Activated CD4-positive, alpha-beta T cell treated with anti-CD3 and anti-CD28 coated beads, Interleukin-2, Interleukin-4, amounts not matched to agents 100 ng/mL and 50 ng/mL, durations not matched to agents 16 hours and 8 hours (primary cell): ENCODE data around the gene ARTN.

Source experiments
- DNase-seq: peaks from one replicate; pipeline ENCODE4 v3.0.0-alpha.2; 2020; ENCODE audit warnings: low spot score

The ARTN gene

DNA sequence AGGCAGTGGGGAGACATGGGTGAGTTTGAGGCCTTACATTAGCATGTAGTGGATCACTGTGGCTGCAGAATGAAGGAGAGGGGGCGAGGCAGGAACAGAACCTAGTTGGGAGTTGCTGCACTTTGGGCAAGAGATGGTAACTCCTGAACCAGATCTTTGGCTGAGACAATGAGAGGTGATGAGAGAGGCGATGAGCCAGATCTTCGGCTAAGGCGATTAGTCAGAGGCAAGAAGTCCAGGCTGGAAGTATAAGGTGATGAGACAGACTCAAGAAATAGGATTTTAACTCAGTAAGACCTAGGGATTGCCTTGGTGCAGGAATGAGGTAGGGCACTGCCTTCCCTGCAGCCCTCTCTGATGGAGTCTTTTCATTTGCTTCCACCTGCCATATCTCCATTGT lies 9.1 kb upstream of the ARTN start:
- DNase-seq, result no peak

DNA sequence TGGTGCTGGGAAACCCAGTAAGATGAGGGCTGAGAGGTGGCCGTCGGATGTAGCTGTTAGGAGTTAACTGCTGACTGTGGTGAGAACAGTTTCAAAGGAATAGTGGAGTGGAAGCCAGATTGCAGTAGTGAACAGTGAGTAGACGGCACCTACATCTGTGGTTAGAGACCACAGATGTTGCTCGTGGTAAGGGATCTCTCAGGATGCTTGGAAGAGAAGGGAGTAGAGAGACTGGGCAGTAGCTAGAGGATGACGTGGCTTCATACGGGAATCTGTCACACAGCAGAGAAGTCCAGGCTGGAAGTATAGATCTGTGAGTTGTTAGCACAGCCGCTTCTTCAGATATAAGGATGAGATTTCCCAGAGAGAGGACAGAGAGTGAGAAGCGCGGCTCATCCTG lies 7.8 kb upstream of the ARTN start:
- no peak for DNase-seq

DNA sequence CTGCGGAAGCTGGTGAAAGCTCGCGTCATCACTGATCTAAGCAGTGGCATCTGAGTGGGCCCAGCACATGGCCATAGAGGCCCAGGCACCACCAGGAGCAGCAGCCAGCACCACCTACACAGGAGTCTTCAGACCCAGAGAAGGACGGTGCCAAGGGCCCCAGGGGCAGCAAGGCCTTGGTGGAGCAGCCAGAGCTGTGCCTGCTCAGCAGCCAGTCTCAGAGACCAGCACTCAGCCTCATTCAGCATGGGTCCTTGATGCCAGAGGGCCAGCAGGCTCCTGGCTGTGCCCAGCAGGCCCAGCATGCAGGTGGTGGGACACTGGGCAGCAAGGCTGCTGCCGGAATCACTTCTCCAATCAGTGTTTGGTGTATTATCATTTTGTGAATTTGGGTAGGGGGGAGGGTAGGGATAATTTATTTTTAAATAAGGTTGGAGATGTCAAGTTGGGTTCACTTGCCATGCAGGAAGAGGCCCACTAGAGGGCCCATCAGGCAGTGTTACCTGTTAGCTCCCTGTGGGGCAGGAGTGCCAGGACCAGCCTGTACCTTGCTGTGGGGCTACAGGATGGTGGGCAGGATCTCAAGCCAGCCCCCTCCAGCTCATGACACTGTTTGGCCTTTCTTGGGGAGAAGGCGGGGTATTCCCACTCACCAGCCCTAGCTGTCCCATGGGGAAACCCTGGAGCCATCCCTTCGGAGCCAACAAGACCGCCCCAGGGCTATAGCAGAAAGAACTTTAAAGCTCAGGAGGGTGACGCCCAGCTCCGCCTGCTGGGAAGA lies 3.2 kb upstream of the ARTN start:
- peak; percentile 15 for DNase-seq

DNA sequence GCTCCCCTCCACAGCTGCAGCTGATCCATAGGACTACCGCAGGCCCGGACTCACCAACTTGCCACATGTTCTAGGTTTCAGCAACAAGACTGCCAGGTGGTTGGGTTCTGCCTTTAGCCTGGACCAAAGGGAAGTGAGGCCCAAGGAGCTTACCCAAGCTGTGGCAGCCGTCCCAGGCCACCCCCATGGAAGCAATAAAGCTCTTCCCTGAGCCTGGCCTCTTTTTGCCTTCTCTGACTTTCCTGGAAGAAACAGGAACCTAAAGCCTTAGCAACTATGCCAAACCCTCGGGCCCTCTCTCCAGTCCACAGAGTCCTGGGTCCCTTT lies 2.7 kb upstream of the ARTN start:
- no peak for DNase-seq

DNA sequence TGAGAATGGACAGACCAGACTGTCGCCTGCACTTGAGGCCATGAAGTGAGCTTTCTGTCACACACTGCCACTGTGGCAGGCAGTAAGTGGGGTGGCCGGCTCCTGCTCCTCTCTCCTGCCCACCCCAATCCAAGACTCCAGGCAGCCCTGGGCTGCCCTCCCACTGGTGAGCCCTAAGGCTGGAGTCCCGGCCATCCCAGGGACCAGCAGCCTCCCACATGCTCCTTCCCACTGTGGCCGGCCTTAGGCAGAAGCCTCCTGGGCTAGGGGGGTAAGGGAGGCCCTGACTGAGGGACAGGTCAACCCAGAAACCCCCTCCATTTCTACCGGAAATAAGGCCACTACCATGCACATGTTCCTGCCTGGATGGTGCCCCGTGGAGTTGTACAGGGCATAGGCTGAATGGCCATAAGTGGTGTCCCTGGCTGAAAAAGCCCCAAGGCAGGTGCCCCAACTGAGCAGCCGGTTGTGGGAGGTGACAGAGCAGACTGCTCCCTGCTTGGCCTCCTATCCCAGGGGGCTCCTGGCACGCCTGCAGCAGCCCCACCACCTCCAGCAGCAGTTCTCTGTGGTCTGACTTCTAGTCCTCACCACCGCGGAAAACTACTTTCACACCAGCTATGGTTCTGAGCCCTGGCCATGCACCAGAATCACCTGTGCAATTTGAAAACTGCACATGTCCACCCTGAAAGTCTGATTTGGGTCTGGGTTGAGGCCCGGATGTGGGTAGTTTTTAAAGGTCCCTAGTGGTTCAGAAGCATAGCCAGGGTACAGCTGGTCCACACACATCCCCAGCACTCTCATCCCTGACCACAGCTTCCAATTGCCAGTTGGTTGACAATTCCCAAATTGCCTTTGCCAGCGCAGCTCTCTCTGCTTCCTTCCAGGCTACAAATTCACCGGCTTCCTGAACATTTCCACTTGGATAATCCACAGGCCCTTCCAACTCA lies 1.6 kb upstream of the ARTN start:
- no peak for DNase-seq

DNA sequence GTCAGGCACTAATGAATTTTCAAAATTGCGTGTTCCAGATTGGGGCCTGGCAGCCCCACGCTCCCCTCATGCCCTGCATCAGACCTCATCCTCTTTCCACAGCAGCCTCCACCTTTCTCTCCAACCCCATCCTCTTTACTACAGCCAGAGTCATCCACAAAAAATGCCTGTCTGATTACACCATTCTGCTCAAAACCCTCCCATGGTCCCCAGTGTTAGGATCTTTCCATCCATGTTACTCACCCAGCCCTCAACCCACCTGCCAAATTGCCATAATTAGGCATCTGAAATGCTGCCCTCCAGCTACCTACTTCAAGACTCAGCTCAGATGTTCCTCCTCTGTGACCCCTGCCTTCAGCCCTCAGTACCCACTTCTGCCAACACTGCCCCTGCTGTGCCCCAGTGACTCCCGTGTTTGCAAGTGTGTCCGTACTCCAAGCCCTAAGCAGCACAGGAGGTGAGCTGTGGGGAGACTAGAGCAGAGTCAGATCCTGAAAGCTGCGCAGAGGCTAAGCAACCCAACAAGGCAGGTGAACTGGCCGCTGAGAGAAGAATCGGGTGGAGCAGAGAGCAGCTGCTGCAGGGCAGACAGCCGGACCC lies 715 bp upstream of the ARTN start:
- DNase-seq, result no peak

DNA sequence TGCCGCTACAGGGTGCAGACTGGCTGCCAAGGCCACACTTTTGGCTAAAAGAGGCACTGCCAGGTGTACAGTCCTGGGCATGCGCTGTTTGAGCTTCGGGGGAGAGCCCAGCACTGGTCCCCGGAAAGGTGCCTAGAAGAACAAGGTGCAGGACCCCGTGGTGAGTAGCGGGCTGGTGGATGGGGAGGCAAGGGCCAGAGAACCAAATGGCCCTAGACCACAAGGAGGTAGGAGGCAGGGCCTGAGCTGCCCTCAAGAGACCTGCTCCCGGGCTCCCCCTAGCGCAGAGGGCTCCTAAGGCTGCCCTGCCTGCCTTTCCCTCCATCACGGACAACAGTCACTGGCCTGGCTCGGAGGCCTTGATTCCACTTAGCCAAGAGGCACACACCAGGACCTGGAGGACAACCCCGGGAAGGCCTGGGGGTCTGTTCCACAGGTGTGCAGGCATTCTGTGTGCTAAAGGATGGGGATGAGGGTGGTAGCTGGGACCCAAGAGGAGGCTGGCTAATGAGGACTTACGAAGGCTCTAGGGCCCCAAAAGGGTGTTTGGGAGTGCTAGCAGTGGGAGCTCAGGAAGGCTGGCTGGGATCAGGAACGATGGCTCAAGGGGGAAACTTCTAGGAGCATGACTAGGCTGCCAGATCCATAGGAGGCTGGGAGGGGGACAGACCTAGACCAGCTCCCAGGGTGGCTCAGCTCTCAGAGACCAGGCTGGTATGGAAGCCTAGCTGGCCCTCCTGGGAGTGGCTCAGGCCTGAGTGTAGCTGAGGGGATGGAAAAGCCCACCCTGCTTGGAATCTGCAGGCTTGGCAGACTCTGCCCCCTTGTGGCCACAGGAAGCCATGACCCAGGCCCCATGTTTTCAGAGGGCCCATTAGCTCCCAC lies 742 bp downstream of the ARTN start:
- DNase-seq, result peak; percentile 61

DNA sequence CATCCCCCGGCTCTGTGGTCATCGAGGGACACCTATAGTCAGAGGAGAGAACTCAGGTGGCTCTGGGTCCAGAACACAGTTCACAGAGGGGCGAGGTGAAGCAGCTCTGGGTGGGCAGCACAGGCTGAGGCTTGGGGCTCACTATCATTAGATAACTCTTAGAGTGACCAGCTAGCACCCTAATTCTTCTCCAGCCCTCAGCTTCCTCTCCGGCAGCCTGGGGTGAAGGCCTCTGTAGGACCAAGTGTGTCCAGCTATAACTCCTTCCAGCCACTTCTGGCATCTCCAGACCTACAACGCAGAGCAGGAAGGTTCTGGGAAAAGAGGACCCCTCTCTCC lies 1.4 kb downstream of the ARTN start:
- DNase-seq, result no peak

DNA sequence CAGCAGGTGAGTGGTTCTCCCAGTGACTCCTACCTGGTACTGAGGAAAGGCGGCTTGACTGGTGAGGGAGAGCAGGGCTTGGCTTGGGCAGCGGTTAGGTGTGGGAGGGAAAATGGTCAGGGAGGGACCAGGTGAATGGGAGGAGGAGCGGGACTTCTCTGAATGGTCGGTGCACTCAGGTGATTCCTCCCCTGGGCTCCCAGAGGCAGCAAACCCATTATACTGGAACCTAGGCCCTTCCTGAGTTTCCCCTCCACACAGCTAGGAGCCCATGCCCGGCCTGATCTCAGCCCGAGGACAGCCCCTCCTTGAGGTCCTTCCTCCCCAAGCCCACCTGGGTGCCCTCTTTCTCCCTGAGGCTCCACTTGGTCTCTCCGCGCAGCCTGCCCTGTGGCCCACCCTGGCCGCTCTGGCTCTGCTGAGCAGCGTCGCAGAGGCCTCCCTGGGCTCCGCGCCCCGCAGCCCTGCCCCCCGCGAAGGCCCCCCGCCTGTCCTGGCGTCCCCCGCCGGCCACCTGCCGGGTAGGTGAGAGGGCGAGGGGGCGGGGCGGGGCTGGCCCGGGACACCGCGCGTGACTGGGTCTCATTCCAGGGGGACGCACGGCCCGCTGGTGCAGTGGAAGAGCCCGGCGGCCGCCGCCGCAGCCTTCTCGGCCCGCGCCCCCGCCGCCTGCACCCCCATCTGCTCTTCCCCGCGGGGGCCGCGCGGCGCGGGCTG lies 2.3 kb downstream of the ARTN start:
- DNase-seq, result no peak

DNA sequence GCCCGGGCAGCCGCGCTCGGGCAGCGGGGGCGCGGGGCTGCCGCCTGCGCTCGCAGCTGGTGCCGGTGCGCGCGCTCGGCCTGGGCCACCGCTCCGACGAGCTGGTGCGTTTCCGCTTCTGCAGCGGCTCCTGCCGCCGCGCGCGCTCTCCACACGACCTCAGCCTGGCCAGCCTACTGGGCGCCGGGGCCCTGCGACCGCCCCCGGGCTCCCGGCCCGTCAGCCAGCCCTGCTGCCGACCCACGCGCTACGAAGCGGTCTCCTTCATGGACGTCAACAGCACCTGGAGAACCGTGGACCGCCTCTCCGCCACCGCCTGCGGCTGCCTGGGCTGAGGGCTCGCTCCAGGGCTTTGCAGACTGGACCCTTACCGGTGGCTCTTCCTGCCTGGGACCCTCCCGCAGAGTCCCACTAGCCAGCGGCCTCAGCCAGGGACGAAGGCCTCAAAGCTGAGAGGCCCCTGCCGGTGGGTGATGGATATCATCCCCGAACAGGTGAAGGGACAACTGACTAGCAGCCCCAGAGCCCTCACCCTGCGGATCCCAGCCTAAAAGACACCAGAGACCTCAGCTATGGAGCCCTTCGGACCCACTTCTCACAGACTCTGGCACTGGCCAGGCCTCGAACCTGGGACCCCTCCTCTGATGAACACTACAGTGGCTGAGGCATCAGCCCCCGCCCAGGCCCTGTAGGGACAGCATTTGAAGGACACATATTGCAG lies 3.0 kb downstream of the ARTN start:
- no peak for DNase-seq

DNA sequence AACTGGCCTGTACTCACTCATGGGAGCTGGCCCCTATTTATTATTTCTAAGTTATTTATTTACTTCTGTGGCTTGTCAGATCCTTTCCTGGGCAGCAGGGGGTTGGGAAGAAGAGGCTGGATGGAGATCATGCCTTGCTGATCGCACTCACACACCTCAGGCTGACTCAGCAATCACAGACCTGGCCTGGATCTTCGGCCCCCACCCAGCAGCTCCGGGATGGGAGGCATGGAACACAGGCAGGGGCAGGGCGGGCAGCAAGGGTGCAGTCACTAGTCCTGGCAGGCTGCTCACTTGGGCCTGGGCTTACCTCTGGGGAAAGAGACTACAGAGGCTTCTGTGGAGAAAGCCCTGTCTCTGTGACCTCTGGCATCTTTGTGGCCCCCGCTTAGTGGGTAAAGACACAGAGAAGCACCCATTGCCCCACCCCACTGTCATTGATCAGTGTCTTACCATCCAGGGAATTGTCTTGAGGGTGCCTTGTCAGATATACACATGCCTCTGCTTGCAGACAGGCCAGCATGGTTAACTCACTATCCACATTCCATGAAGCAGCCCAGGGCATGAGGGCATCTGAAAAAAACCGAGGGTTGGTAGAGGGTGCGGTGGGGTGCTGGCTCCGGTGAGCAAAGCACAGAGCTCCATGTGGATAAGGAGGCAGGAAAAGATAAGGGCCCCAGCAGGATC lies 3.7 kb downstream of the ARTN start:
- DNase-seq, result no peak

DNA sequence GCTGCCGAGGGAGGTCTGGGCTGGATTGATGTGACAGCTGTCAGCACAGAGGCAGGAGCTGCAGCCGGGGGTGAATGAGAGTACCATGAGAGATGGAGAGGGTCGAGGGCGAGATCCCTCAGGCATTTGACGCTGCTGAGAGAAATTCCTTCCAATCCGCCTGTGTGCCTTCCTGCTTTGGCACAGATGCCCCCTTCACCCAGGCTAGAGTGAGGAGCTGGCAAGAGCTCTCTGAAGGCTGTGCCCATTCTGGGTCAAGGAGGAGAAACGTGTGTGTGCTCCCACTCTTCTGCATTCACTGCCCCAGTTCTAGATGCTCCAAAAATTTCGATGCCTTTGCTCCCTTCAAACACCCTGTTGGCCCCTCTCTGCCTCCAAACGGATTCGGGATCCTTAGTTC lies 4.8 kb downstream of the ARTN start:
- no peak for DNase-seq

DNA sequence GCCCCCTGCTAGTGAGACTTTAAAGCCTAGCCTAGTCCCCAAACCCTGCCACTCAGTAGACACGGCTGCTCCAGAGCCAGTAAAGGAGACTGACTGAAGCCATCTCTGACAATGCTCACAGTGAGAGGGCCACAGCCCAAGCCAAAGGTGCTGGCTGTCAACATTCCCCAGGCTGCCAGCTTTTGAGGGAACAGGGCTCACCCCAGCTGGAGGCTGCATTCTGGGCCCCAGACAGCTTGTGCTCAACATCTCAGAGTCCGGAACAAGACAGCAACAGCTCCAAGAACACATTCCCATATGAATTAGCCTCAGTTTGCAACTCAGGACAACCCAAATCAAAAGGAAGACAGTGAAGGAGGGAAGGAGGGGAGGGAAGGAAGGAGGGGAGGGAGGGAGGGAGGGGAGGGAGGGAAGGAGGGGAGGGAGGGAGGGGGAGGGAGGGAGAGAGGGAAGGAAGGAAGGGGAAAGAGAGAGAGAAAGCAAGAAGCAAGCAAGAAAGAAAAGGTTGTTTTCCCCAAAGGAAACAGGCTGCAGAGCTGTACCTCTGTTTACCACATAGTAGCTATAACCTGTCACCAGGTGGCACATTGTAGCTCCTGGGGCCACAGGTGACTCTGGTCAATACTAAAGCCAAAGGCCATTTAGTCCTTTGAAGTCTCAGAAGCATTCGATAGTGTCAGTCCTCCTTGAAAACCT lies 5.4 kb downstream of the ARTN start:
- DNase-seq, result no peak

DNA sequence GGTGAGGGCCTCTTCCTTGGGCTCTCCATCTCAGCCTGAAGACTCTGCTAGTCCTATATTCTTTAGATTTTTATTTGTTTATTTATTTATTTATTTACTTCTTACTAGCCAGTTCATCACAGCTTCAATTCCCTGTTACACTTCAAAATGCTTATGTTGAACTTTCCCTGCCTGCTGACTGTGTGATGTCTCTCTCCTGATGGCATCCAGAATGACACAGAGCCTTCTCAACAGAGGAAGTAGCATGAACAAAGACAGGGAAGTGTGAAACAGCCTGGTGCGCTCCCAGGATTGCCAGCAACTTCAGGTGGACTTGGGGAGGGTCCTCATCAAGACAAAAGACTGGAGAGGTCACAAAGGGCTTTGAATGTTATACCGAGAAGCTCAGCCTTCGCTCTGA lies 8.8 kb downstream of the ARTN start:
- DNase-seq, result no peak

DNA sequence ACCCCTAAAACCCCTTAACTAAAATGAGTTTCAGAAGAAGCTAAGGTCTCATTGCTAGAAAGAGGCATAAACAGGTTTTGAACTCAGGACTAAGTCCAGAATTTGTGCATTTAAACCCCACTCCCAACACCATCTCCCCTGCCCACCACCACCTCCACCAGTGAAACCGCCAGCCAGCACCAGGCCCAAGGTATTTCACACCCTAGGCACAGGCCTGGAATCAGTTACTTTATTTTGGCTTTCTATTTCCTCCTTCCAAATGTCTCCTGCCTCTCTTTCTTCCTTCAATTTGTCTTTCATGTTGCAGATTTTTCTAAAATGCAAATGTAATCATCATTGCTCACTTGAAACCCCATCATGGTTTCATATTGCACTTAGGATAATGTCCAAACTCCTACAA lies 11.3 kb downstream of the ARTN start:
- DNase-seq, result no peak

DNA sequence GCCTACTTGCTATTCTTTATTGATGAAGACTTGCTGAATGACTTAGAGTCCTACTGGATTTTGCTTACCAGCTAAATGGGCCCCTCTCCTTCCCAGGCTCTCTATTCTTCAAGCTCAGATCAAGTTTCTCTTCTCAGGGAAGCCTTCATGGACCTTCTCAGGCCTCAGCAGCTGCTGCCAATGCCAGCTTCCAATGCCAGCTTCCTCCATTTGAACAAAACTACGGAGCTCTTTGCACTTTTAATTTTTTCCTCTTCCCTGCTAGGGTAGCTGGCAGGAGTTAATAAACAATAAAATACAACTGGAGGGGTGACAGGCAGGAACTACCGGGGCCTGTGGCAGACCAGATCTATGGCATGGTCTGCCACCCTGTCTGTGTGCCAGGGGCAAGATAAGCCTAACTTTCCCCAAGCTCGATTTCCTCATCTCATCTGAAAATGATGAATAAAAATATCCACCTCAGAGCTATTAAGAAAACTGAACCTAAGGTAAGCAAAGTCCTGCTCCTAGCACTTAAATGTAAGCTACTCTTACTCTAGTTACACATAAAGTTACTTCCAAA lies 12.2 kb downstream of the ARTN start:
- no peak for DNase-seq

DNA sequence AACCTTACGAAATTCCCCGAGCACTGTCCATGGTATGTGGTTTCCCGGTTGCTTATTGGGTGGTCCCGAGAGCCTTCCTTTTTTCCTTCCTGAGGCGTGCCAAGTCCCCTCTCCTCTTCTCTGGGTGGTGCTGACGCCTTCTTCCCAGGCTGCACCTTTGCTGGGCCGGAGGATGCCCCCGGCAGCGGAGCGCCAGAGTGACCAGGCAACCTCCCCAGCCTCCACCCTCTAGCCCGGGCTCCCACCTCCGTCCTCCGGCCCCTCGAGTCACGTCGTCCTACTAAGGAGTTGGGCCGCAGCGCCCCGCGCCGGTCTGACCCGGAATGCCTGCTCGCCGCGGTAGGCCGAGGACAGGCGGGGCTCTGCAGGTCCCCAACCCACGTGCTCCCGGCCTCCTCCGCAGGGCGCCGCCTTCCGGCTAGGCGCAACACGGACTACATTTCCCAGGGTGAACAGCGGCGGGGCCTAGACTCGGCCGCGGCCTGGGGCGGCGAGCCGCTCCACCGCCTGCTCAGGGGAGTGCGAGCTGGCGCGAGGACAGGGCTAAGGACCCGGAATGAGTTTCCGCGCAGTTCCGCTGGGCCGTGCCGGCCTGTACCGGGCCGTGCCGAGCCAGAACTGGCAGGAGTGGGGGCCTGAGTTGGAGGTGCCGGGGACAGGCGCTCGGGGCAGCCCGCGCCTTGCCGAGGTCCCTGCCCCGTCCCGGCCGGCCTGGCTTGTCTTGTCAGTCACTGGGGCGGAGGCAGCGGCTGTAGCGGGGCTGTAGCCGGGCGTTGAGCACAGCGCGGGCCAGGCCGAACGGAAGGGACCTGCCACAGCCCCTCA lies 12.8 kb downstream of the ARTN start, which contains the start of gene IPO13:
IPO13 (plus strand) TSS at position 715 of the 825 bp plus-strand sequence. CDS start 651 bp downstream, outside the sequence.
- peak; percentile 96 for DNase-seq
